Stimulated activated CD4-positive, alpha-beta T cell treated with anti-CD3 and anti-CD28 coated beads, Interleukin-15, amount 100 ng/mL, for 48 hours (primary cell): Measurements from ENCODE around the gene MLLT3.

Source experiments
- DNase-seq, 2 donors: peaks; one replicate each; pipeline ENCODE4 v3.0.0-alpha.2; 2020; ENCODE audit warnings: low read depth in 2 of 2

Gene MLLT3

GRCh38 chr9:20557890-20558565 is 64.3 kb downstream of the MLLT3 start:
- no peak for DNase-seq

GRCh38 chr9:20557285-20557684 is 65.0 kb downstream of the MLLT3 start:
- DNase-seq, result no peak

GRCh38 chr9:20553558-20554149 is 68.6 kb downstream of the MLLT3 start:
- DNase-seq, result no peak

- DNase-seq, result no peak
Observed at GRCh38 chr9:20552874-20553557, 69.3 kb downstream of the MLLT3 start.

GRCh38 chr9:20551835-20552234 is 70.5 kb downstream of the MLLT3 start:
- DNase-seq, result peak in 1 of 2 donors; percentile 12

- DNase-seq, result no peak
Observed at GRCh38 chr9:20551236-20551635, 71.1 kb downstream of the MLLT3 start.

GRCh38 chr9:20550326-20550725 is 72.0 kb downstream of the MLLT3 start:
- no peak for DNase-seq

- DNase-seq, result no peak
Observed at GRCh38 chr9:20549053-20549452, 73.2 kb downstream of the MLLT3 start.

- DNase-seq, result no peak
Observed at GRCh38 chr9:20545023-20545622, 77.2 kb downstream of the MLLT3 start.

- DNase-seq, result no peak
Observed at GRCh38 chr9:20540169-20540863, 82.0 kb downstream of the MLLT3 start.

- DNase-seq, result no peak
Observed at GRCh38 chr9:20538956-20539355, 83.3 kb downstream of the MLLT3 start.

GRCh38 chr9:20538092-20538491 is 84.2 kb downstream of the MLLT3 start:
- DNase-seq, result no peak

- no peak for DNase-seq
Observed at GRCh38 chr9:20537294-20537693, 85.0 kb downstream of the MLLT3 start.

GRCh38 chr9:20532584-20532983 is 89.7 kb downstream of the MLLT3 start:
- DNase-seq, result no peak

- no peak for DNase-seq
Observed at GRCh38 chr9:20529837-20530236, 92.5 kb downstream of the MLLT3 start.

- DNase-seq, result no peak
Observed at GRCh38 chr9:20528253-20528652, 94.0 kb downstream of the MLLT3 start.

GRCh38 chr9:20526500-20527319 is 95.6 kb downstream of the MLLT3 start:
- DNase-seq, result no peak

- no peak for DNase-seq
Observed at GRCh38 chr9:20524776-20525175, 97.5 kb downstream of the MLLT3 start.

- DNase-seq, result no peak
Observed at GRCh38 chr9:20518737-20519136, 103.6 kb downstream of the MLLT3 start.

GRCh38 chr9:20513126-20513913 is 109.0 kb downstream of the MLLT3 start:
- DNase-seq, result no peak
